Measurements from ENCODE around the gene SYT1. TPM values are rescaled to one million over a fixed set of nuclear protein-coding genes. Genes with fewer than 3 reads are reported as not detected.
"Not testable (repeated sequence)": the region's sequence is repeated elsewhere in the genome, so short reads cannot be mapped to it uniquely, and the experiment has no call there.

The SYT1 gene
- polyA plus RNA-seq, 3 donors: 0.72 TPM; not detected in 2

- Mint-ChIP-seq H3K4me3 (no peak overlapping the region), H3K27ac (no peak overlapping the region), H3K9me3 (no peaks in the 10 kb centered on the region), H3K27me3 (ENCODE audit: low read depth in 3 of 3) (no peaks in the 10 kb centered on the region), H3K36me3 (no peaks in the 10 kb centered on the region), H3K4me1 (no peaks in the 10 kb centered on the region)
- no peak overlapping the region for H3K4me2 ChIP-seq (replicated peaks; ENCODE audit: extremely low read depth, low read length, poor library complexity, severe bottlenecking)
- intact Hi-C loops (cut with micrococcal nuclease): no loop called here
- no peak overlapping the region for H3K27ac ChIP-seq (ENCODE audit: low read depth in 1 of 2, low read length in 2 of 2)
- no peaks in the 10 kb centered on the region for H3K4me1 ChIP-seq (ENCODE audit: control insufficient read depth in 1 of 2, insufficient read depth in 2 of 2, low read length in 2 of 2)
- H3K79me2 ChIP-seq (ENCODE audit: insufficient read depth, low read length): no peaks in the 10 kb centered on the region
- H2AFZ ChIP-seq (ENCODE audit: insufficient read depth, low read depth, low read length, poor library complexity, severe bottlenecking): no peak overlapping the region
- no peak overlapping the region for H3K4me3 ChIP-seq (replicated peaks in 1 of 3; ENCODE audit: low read depth in 2 of 3, low read length in 3 of 3)
- DNase-seq: no peak
- no peaks in the 10 kb centered on the region for H3K9me3 ChIP-seq (replicated peaks in 1 of 2; ENCODE audit: control insufficient read depth in 1 of 2, insufficient read depth in 1 of 2, low read length in 2 of 2)
- no peaks in the 10 kb centered on the region for H3K27me3 ChIP-seq (ENCODE audit: control insufficient read depth in 2 of 2, insufficient read depth in 2 of 2, low read length in 2 of 2)
- H3K36me3 ChIP-seq (replicated peaks in 1 of 2; ENCODE audit: control insufficient read depth in 1 of 2, insufficient read depth in 2 of 2, low read length in 2 of 2): no peaks in the 10 kb centered on the region
- TF ChIP-seq, protein P1, sequence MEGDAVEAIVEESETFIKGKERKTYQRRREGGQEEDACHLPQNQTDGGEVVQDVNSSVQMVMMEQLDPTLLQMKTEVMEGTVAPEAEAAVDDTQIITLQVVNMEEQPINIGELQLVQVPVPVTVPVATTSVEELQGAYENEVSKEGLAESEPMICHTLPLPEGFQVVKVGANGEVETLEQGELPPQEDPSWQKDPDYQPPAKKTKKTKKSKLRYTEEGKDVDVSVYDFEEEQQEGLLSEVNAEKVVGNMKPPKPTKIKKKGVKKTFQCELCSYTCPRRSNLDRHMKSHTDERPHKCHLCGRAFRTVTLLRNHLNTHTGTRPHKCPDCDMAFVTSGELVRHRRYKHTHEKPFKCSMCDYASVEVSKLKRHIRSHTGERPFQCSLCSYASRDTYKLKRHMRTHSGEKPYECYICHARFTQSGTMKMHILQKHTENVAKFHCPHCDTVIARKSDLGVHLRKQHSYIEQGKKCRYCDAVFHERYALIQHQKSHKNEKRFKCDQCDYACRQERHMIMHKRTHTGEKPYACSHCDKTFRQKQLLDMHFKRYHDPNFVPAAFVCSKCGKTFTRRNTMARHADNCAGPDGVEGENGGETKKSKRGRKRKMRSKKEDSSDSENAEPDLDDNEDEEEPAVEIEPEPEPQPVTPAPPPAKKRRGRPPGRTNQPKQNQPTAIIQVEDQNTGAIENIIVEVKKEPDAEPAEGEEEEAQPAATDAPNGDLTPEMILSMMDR (IDR thresholded peaks at IDR 0.05): no peak
- WGBS (ENCODE audit: insufficient coverage): no CpG with 5 or more reads among the region's 2 CpGs
- H3K9ac ChIP-seq (ENCODE audit: insufficient read depth, low read length, poor library complexity, severe bottlenecking): no peak overlapping the region
- H4K20me1 ChIP-seq (ENCODE audit: insufficient read depth, low read length): no peaks in the 10 kb centered on the region
Observed at GRCh38 chr12:79023784-79024183, 159.2 kb downstream of the SYT1 start.

DNA sequence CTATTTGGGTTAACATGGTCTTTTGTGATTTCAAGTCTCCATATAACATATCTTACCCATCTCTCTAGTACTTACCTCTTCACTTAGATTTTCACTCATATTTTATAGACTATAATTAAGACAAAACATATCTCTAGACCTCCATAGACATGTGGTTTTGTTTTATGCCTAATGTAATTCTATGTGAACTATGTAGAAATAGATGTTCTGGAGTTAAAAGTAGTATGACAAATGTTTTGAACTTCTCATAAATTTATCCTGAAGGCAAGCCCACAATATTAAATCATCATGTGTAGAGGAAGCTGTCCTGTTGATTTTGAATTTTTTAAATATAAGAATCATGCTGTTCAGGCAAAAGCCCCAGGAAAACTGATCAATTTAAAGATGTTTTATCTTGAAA lies 169.2 kb downstream of the SYT1 start:
- Mint-ChIP-seq H3K36me3 (no peaks in the 10 kb centered on the region), H3K27ac (no peak overlapping the region), H3K27me3 (ENCODE audit: low read depth in 3 of 3) (no peaks in the 10 kb centered on the region), H3K9me3 (no peaks in the 10 kb centered on the region), H3K4me1 (no peaks in the 10 kb centered on the region), H3K4me3 (no peak overlapping the region)
- Histone ChIP-seq H3K27ac (ENCODE audit: low read depth in 1 of 2, low read length in 2 of 2) (no peak overlapping the region), H3K4me1 (ENCODE audit: control insufficient read depth in 1 of 2, insufficient read depth in 2 of 2, low read length in 2 of 2) (no peaks in the 10 kb centered on the region), H4K20me1 (ENCODE audit: insufficient read depth, low read length) (no peaks in the 10 kb centered on the region), H2AFZ (ENCODE audit: insufficient read depth, low read depth, low read length, poor library complexity, severe bottlenecking) (no peak overlapping the region), H3K4me3 (replicated peaks in 1 of 3; ENCODE audit: low read depth in 2 of 3, low read length in 3 of 3) (no peak overlapping the region), H3K9ac (ENCODE audit: insufficient read depth, low read length, poor library complexity, severe bottlenecking) (no peak overlapping the region), H3K27me3 (ENCODE audit: control insufficient read depth in 2 of 2, insufficient read depth in 2 of 2, low read length in 2 of 2) (no peaks in the 10 kb centered on the region), H3K9me3 (replicated peaks in 1 of 2; ENCODE audit: control insufficient read depth in 1 of 2, insufficient read depth in 1 of 2, low read length in 2 of 2) (no peaks in the 10 kb centered on the region), H3K4me2 (replicated peaks; ENCODE audit: extremely low read depth, low read length, poor library complexity, severe bottlenecking) (no peak overlapping the region), H3K36me3 (replicated peaks in 1 of 2; ENCODE audit: control insufficient read depth in 1 of 2, insufficient read depth in 2 of 2, low read length in 2 of 2) (no peaks in the 10 kb centered on the region), H3K79me2 (ENCODE audit: insufficient read depth, low read length) (no peaks in the 10 kb centered on the region)
- intact Hi-C loops (cut with micrococcal nuclease): no loop called here
- no peak for DNase-seq
- TF ChIP-seq, protein P1 (IDR thresholded peaks at IDR 0.05): no peak

- DNase-seq; H2AFZ ChIP-seq (ENCODE audit: insufficient read depth, low read depth, low read length, poor library complexity, severe bottlenecking); H3K4me3 ChIP-seq (replicated peaks in 1 of 3; ENCODE audit: low read depth in 2 of 3, low read length in 3 of 3); H3K4me3 Mint-ChIP-seq; H3K4me1 ChIP-seq (ENCODE audit: control insufficient read depth in 1 of 2, insufficient read depth in 2 of 2, low read length in 2 of 2); H3K79me2 ChIP-seq (ENCODE audit: insufficient read depth, low read length); H3K9me3 Mint-ChIP-seq; H3K27ac Mint-ChIP-seq; H3K4me1 Mint-ChIP-seq; H3K36me3 Mint-ChIP-seq; H3K4me2 ChIP-seq (replicated peaks; ENCODE audit: extremely low read depth, low read length, poor library complexity, severe bottlenecking); H3K27ac ChIP-seq (ENCODE audit: low read depth in 1 of 2, low read length in 2 of 2); intact Hi-C loops (cut with micrococcal nuclease); H3K9ac ChIP-seq (ENCODE audit: insufficient read depth, low read length, poor library complexity, severe bottlenecking); H3K36me3 ChIP-seq (replicated peaks in 1 of 2; ENCODE audit: control insufficient read depth in 1 of 2, insufficient read depth in 2 of 2, low read length in 2 of 2); H4K20me1 ChIP-seq (ENCODE audit: insufficient read depth, low read length); H3K27me3 Mint-ChIP-seq (ENCODE audit: low read depth in 3 of 3); H3K27me3 ChIP-seq (ENCODE audit: control insufficient read depth in 2 of 2, insufficient read depth in 2 of 2, low read length in 2 of 2); H3K9me3 ChIP-seq (replicated peaks in 1 of 2; ENCODE audit: control insufficient read depth in 1 of 2, insufficient read depth in 1 of 2, low read length in 2 of 2): not testable (repeated sequence)
- no CpG with 5 or more reads among the region's 6 CpGs for WGBS (ENCODE audit: insufficient coverage)
Observed at GRCh38 chr12:79044748-79045147, 180.2 kb downstream of the SYT1 start.

Measured in CD14-positive monocyte (primary cell).